GM13977 (cell line): ENCODE data around the gene ETS1.

Experiments
- DNase-seq: peaks from one replicate; pipeline ENCODE4 v3.0.0; 2012; ENCODE audit warnings: low spot score
- in situ Hi-C: fragments of 300-500 bp; cut with MboI; formaldehyde crosslinking; loops from one replicate; pipeline ENCODE4 v1.12.0; 2022; ENCODE audit warnings: low sequenced_read_pairs, low pct_unique_long_range_greater_than_20kb, mixed read lengths, inconsistent platforms; ENCODE audit not compliant: unreplicated experiment
- TF ChIP-seq, protein P1 (sequence below): IDR thresholded peaks from 2 replicates; pipeline ENCODE4 v1.5.1; 2012; ENCODE audit warnings: mild to moderate bottlenecking, control low read depth; ENCODE audit not compliant: insufficient read depth; ENCODE audit errors: extremely low read depth, missing control alignments

Gene ETS1

DNA sequence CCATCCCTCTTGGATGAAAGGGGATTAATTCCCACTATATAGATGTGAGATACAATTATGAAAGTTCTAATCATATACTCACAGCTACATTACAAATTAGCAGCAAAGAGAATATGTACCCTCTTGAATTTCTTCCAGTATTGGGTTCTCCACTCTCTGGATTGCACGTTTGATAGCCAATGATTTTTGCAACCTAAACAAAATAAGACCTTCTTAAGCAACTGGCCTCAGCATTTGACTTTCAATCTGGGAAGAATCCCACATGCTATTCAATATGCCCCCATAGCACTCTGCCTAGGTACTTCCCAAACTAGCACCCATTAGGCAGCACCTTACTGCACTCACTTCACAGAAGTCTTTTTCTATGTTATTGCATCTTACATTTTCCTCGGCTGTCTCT, 55.8 kb downstream of the ETS1 start:
- TF ChIP-seq, protein P1, sequence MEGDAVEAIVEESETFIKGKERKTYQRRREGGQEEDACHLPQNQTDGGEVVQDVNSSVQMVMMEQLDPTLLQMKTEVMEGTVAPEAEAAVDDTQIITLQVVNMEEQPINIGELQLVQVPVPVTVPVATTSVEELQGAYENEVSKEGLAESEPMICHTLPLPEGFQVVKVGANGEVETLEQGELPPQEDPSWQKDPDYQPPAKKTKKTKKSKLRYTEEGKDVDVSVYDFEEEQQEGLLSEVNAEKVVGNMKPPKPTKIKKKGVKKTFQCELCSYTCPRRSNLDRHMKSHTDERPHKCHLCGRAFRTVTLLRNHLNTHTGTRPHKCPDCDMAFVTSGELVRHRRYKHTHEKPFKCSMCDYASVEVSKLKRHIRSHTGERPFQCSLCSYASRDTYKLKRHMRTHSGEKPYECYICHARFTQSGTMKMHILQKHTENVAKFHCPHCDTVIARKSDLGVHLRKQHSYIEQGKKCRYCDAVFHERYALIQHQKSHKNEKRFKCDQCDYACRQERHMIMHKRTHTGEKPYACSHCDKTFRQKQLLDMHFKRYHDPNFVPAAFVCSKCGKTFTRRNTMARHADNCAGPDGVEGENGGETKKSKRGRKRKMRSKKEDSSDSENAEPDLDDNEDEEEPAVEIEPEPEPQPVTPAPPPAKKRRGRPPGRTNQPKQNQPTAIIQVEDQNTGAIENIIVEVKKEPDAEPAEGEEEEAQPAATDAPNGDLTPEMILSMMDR: no peak
- DNase-seq: no peak
- in situ Hi-C loops: no loop called here

DNA sequence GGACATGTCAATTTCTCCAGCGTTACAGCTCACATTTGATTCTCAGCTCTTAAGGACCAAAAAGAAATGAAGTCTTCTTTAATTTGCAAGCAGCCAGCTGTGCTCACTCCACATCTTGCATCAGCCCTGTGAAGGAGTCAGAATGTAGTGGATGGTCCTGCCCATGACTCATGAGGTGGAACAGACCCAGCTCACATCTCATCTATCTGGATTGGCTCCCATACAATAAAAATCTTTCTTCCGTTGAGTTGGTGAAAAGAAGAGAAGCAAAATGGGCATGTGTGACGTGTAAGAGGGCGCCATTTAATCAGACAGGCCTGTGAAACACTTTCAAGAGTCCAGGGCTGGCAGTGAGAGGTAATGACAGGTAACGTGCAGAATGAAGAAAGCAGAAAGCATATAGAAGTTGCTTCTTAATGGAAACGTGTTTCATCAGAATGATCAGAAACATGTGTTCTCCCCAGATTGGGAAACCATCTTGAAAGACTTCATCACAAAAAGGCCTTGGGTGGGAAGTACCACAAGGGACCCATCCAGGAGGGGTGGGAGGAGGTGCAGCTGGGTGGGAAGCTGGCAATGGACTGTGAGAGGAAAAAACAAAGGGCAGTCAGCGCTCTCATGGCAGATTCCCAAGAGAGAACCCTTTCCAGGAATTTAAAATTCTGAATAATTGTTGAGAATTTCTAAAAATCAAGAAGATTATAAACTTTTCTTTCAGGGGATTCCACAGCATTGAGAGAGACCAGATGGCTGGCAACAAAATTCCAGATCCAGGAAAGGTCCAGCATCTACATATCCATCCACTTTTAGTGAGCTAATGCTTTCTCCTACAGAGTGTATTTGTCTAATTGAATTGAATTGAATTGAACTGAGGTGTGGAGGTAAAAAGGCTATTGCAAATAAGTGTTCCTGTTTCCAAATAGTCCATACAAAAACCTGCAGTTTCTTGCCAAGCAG, 57.0 kb downstream of the ETS1 start:
- TF ChIP-seq, protein P1: no peak
- DNase-seq: no peak
- in situ Hi-C loops: no loop called here

DNA sequence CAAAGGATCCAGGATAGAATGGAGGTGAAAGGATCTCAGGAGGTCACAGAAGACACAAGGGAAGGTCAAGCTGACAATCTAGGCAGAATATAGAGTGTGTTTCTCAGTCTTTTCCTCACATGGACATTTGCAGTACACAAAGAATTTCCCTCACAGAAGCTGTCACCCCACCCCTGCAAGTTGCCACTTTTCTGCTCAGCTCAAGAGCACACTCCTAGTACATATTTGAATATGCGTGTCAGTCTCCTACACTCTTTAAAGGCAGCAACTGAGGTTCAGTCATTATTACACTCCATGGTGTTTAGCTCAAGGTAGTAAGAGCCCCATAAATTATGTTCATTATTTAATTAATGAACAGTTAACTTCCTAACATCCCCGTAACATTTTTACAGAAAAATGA, 59.1 kb downstream of the ETS1 start:
- in situ Hi-C loops: no loop called here
- no peak for DNase-seq
- TF ChIP-seq, protein P1: no peak

DNA sequence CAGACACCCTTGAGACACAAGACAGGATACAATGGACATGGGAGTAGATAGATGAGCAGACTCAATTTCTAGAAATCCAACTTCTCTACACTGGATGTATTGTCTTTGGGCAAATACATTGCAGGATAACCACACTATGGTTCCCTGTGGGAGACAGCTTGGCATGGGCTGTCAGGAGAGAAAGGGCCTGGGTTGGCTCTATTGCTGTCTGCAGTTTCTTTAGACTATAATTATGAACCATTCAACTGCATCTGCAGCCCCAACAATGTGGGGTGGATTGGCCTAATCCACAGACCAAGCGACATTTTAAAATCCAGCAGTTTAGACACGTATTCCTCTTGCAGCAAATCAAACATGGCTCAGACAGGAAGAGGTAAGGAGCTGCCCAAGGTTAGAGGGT, 60.3 kb downstream of the ETS1 start:
- in situ Hi-C loops: no loop called here

DNA sequence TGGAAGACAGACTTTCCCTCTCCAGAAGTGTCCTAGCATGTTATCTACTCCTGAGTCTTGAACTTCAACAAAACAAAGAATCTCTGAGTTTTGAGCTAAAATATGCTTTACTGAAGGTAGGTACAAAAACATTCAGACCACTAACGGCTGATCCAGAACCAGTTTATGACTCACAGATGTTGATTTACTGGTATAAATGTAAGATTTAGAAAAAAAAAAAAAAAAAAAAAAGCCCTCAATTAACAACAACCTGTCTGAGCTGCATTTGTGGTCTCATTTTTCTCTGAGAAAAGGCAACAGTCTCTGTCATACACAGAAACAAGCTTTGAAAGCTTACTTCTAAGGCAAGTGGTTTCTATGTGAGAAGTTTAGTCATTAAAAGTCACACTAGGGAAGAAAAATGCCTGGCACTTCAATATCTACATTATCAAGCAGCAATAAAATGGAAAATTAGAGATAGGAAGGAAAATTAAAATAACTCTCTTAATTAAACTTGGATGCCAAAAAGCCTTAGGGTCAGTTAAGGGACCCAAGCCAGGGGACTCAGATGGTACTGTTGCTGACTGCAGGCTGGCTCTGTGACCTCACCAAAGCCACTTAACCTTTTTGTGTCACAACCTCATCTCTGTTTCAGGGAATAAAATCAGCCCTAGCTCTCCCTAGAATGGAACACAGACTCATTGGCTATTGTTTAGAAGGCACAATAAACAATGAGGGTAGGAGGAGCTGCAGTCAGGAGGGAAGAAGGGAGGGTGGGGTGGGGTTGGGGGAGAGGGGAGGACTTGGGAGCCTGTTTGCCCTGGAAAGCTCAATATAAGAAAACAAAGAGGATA, 61.7 kb downstream of the ETS1 start:
- TF ChIP-seq, protein P1: no peak
- DNase-seq: no peak
- in situ Hi-C loops: no loop called here

More for the DNA sequence above, 60.3 kb downstream of the ETS1 start:
- no peak for DNase-seq
- TF ChIP-seq, protein P1: no peak

DNA sequence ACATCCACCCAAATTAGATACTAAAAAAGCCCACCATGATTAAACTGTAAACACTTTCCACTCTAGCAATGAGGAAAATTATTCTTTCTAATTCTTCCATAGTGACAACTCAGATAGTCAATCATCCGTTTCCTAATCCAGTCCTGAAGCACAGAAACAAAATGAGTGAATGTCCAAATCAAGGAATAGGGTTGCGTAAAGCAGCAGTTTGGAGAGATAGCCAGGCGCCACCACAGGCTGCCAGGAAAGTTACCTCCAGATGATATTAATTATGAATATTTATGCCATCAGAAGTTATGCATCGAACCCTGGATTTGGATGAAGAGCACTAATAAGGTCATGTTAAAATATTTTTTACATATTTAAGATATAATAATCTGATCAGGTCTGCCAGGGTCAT, 63.2 kb downstream of the ETS1 start:
- TF ChIP-seq, protein P1: no peak
- in situ Hi-C loops: no loop called here
- no peak for DNase-seq
